IMR-90 (cell line): ENCODE results near the gene SPCS1. TPM values are rescaled to one million over a fixed set of nuclear protein-coding genes. Genes with fewer than 3 reads are reported as not detected.

Experiments used
- ATAC-seq: fragments of 200-7000 bp; cut with Tn5 transposase; 2 replicates; pipeline ENCODE4 v1.9.1; 2020; ENCODE audit warnings: low read depth, mild to moderate bottlenecking, moderate library complexity
- BruUV-seq: library from RNA; stranded (reverse); fragments of 400-500 nt; replicated peaks from 2 replicates; lab custom pipeline; 2021; lab: Mats Ljungman, UMichigan
- CTCF ChIA-PET: fragments of 300-600 bp; formaldehyde crosslinking; extraction: SDS; loops from one replicate; lab custom pipeline; 2021; ENCODE audit warnings: antibody characterized with exemption; lab: Yijun Ruan, JAX
- POLR2A ChIA-PET: fragments of 300-600 bp; sonication (Branson Sonifier 250); formaldehyde crosslinking; loops from one replicate; lab custom pipeline; 2022; ENCODE audit warnings: antibody characterized with exemption; ENCODE audit not compliant: unreplicated experiment; lab: Charles Lee
- DNase-seq: peaks from one replicate; pipeline ENCODE4 v3.0.0; 2013
- H2AFZ ChIP-seq: replicated peaks from 2 replicates; pipeline ENCODE3; 2013; ENCODE audit warnings: low read length, mild to moderate bottlenecking; ENCODE audit not compliant: poor library complexity
- H2AK5ac ChIP-seq: 2 replicates; pipeline ENCODE4 v1.6.1; 2013; ENCODE audit warnings: low read depth, low read length, inconsistent platforms
- H2AK9ac ChIP-seq: replicated peaks from 2 replicates; pipeline ENCODE3; 2013; ENCODE audit warnings: mild to moderate bottlenecking, low read depth, low read length, moderate library complexity; ENCODE audit not compliant: poor library complexity
- H2BK120ac ChIP-seq: 2 replicates; pipeline ENCODE4 v1.6.1; 2013; ENCODE audit warnings: low read depth, low read length, inconsistent platforms
- H2BK15ac ChIP-seq: 3 replicates; pipeline ENCODE4 v1.6.1; 2013; ENCODE audit warnings: low read depth, low read length, inconsistent platforms
- H2BK20ac ChIP-seq: 2 replicates; pipeline ENCODE4 v1.6.1; 2013; ENCODE audit warnings: low read depth, mild to moderate bottlenecking, inconsistent platforms, low read length, moderate library complexity
- H2BK5ac ChIP-seq: 2 replicates; pipeline ENCODE4 v1.6.1; 2013; ENCODE audit warnings: mild to moderate bottlenecking, low read depth, low read length, inconsistent platforms; ENCODE audit not compliant: poor library complexity, severe bottlenecking
- H3K14ac ChIP-seq: replicated peaks from 2 replicates; pipeline ENCODE4 v1.6.1; 2013; ENCODE audit warnings: low read depth, low read length, inconsistent platforms
- H3K18ac ChIP-seq: 2 replicates; pipeline ENCODE4 v1.6.1; 2013; ENCODE audit warnings: low read depth, low read length, control low read depth
- H3K23ac ChIP-seq: 2 replicates; pipeline ENCODE4 v1.6.1; 2013; ENCODE audit warnings: low read depth, low read length, inconsistent platforms
- H3K27ac ChIP-seq: 2 replicates; pipeline ENCODE4 v1.5.1; 2013; ENCODE audit warnings: mild to moderate bottlenecking, control low read depth, low read length; ENCODE audit not compliant: insufficient read depth
- H3K27me3 ChIP-seq: 2 replicates; pipeline ENCODE4 v1.6.1; 2013; ENCODE audit warnings: low read length; ENCODE audit not compliant: control insufficient read depth, insufficient read depth
- H3K36me3 ChIP-seq: 2 replicates; pipeline ENCODE4 v1.6.1; 2013; ENCODE audit warnings: low read length, mixed read lengths; ENCODE audit not compliant: control insufficient read depth, insufficient read depth
- H3K4ac ChIP-seq: 2 replicates; pipeline ENCODE4 v1.6.1; 2013; ENCODE audit warnings: low read depth, low read length, inconsistent platforms
- H3K4me1 ChIP-seq: 2 replicates; pipeline ENCODE4 v1.6.1; 2013; ENCODE audit warnings: low read length, mixed read lengths; ENCODE audit not compliant: control insufficient read depth, insufficient read depth
- H3K4me2 ChIP-seq: 2 replicates; pipeline ENCODE4 v1.6.1; 2013; ENCODE audit warnings: low read depth, mild to moderate bottlenecking, control low read depth, low read length, moderate library complexity
- H3K4me3 ChIP-seq: 2 replicates; pipeline ENCODE4 v1.5.1; 2013; ENCODE audit warnings: low read depth, mild to moderate bottlenecking, control low read depth, low read length, moderate library complexity; ENCODE audit not compliant: insufficient read depth
- H3K56ac ChIP-seq: 2 replicates; pipeline ENCODE4 v1.6.1; 2013; ENCODE audit warnings: low read length, inconsistent platforms; ENCODE audit not compliant: insufficient read depth; ENCODE audit errors: extremely low read depth
- H3K79me1 ChIP-seq, 2 experiments: 2 replicates each; pipeline ENCODE4 v1.6.1; 2013; ENCODE audit warnings: low read length in 2 of 2, inconsistent platforms in 1 of 2, low read depth in 1 of 2
- H3K9ac ChIP-seq: 2 replicates; pipeline ENCODE4 v1.6.1; 2013; ENCODE audit warnings: low read depth, low read length, control low read depth
- H3K9me1 ChIP-seq: 2 replicates; pipeline ENCODE4 v1.6.1; 2013; ENCODE audit warnings: low read length, inconsistent platforms; ENCODE audit not compliant: insufficient read depth
- H3K9me3 ChIP-seq: 2 replicates; pipeline ENCODE4 v1.6.1; 2013; ENCODE audit warnings: low read length; ENCODE audit not compliant: control insufficient read depth, insufficient read depth
- H4K20me1 ChIP-seq: 2 replicates; pipeline ENCODE4 v1.6.1; 2013; ENCODE audit warnings: low read length, inconsistent platforms; ENCODE audit not compliant: insufficient read depth
- H4K5ac ChIP-seq: 2 replicates; pipeline ENCODE4 v1.6.1; 2013; ENCODE audit warnings: mild to moderate bottlenecking, low read depth, low read length, control low read depth
- H4K8ac ChIP-seq, 2 experiments: 2 replicates each; pipeline ENCODE4 v1.6.1; 2013; ENCODE audit warnings: low read depth in 2 of 2, low read length in 2 of 2, control low read depth in 1 of 2, inconsistent platforms in 1 of 2
- H4K91ac ChIP-seq: 2 replicates; pipeline ENCODE4 v1.6.1; 2013; ENCODE audit warnings: low read depth, low read length, inconsistent platforms; ENCODE audit not compliant: insufficient read depth
- BHLHE40 ChIP-seq: fragments of 150-350 bp; IDR thresholded peaks from 2 replicates; pipeline ENCODE4 v1.6.1; 2016; ENCODE audit warnings: mild to moderate bottlenecking, low read depth, low read length
- CHD1 ChIP-seq: IDR thresholded peaks from 2 replicates; pipeline ENCODE4 v1.6.1; 2012; ENCODE audit warnings: low read depth, low read length, improper control_type of control experiment
- ELK1 ChIP-seq: fragments of 150-350 bp; IDR thresholded peaks from 2 replicates; pipeline ENCODE4 v1.6.1; 2016; ENCODE audit warnings: low read depth, mild to moderate bottlenecking, low read length, moderate library complexity, borderline replicate concordance
- FOS ChIP-seq: fragments of 150-350 bp; IDR thresholded peaks from 2 replicates; pipeline ENCODE4 v1.6.1; 2016; ENCODE audit warnings: low read depth, low read length
- MAFK ChIP-seq: IDR thresholded peaks from 2 replicates; pipeline ENCODE4 v1.6.1; 2012; ENCODE audit warnings: low read depth, low read length, improper control_type of control experiment
- MAZ ChIP-seq: IDR thresholded peaks from 2 replicates; pipeline ENCODE4 v1.6.1; 2012; ENCODE audit warnings: low read depth, mild to moderate bottlenecking, low read length, improper control_type of control experiment, moderate library complexity, borderline replicate concordance
- MXI1 ChIP-seq: IDR thresholded peaks from 2 replicates; pipeline ENCODE4 v1.6.1; 2012; ENCODE audit warnings: low read depth, mild to moderate bottlenecking, low read length, moderate library complexity, borderline replicate concordance
- NFE2L2 ChIP-seq: fragments of 150-350 bp; IDR thresholded peaks from 2 replicates; pipeline ENCODE4 v1.6.1; 2016; ENCODE audit warnings: low read depth, mild to moderate bottlenecking, low read length
- POLR2A ChIP-seq: IDR thresholded peaks from 2 replicates; pipeline ENCODE4 v1.6.1; 2012; ENCODE audit warnings: mild to moderate bottlenecking, low read depth, low read length
- RAD21 ChIP-seq: IDR thresholded peaks from 2 replicates; pipeline ENCODE4 v1.6.1; 2012; ENCODE audit warnings: low read length, improper control_type of control experiment
- RCOR1 ChIP-seq: IDR thresholded peaks from 2 replicates; pipeline ENCODE4 v1.6.1; 2012; ENCODE audit warnings: mild to moderate bottlenecking, low read length, improper control_type of control experiment; ENCODE audit not compliant: insufficient replicate concordance
- RFX5 ChIP-seq: IDR thresholded peaks from 2 replicates; pipeline ENCODE4 v1.8.0; 2012; ENCODE audit warnings: low read depth, mild to moderate bottlenecking, low read length, moderate library complexity
- SMC3 ChIP-seq: fragments of 150-350 bp; IDR thresholded peaks from 2 replicates; pipeline ENCODE4 v1.6.1; 2016; ENCODE audit warnings: low read depth, mild to moderate bottlenecking, antibody characterized with exemption, low read length, moderate library complexity
- WGBS, 2 experiments: methylation state at CpG; one replicate each; pipeline versions ENCODE4 v1.1.5 to v1.1.7; 2013; ENCODE audit warnings: missing lambda C conversion rate in 2 of 2; ENCODE audit not compliant: insufficient read length in 1 of 2; ENCODE audit errors: extremely low coverage in 2 of 2; 5-methylcytosine and 5-hydroxymethylcytosine counted together
- dilution Hi-C: fragments of 300-500 bp; cut with HindIII; formaldehyde crosslinking; loops from one replicate; pipeline ENCODE4 v1.14.3; 2018; ENCODE audit warnings: low sequenced_read_pairs; ENCODE audit not compliant: unreplicated experiment
- in situ Hi-C: fragments of 300-500 bp; cut with MboI; formaldehyde crosslinking; loops from 3 replicates; pipeline ENCODE4 v1.14.3; 2019; ENCODE audit warnings: low sequenced_read_pairs, inconsistent platforms, mixed read lengths
- intact Hi-C: fragments of 100-400 bp; cut with micrococcal nuclease; formaldehyde crosslinking; loops from 2 replicates; pipeline ENCODE4 v1.10.0; 2022
- polyA plus RNA-seq, 3 experiments: library from polyadenylated mRNA; depleted of rRNA; stranded (reverse); fragments of >200 nt; gene quantifications; 2 replicates each; pipeline ENCODE4 v1.2.3, GENCODE V29; 2012; ENCODE audit warnings: low replicate concordance in 1 of 3
- total RNA-seq: library from RNA; depleted of rRNA; stranded (reverse); fragments of >200 nt; gene quantifications from 2 replicates; pipeline ENCODE4 v1.2.3, GENCODE V29; 2012
- TF ChIP-seq, protein P1 (sequence below): fragments of 150-350 bp; IDR thresholded peaks from 2 replicates; pipeline ENCODE4 v1.6.1; 2017; ENCODE audit warnings: mild to moderate bottlenecking, antibody characterized with exemption, low read length, low read depth

SPCS1 gene
- total and polyA plus RNA-seq, 2 of the 4 experiments (the other 2 are of a cell fraction), result 50.5 to 124 TPM

DNA sequence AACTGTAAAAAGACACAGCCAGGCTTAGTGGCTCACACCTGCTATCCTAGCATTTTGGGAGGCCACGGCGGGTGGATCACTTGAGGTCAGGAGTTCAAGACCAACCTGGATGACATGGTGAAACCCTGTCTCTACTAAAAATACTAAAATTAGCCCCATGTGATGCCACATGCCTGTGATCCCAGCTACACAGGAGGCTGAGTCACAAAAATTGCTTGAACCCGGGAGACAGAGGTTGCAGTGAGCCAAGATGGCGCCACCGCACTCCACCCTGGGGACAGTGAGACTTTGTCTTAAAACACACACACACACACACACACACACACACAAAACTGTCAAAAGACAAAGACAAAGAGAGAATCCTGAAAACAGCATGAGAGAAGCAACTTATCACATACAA is 18.0 kb downstream of the SPCS1 start:
- WGBS, 2 experiments, result no CpG with 5 or more reads among the region's 5 CpGs

More for the DNA sequence above, 18.0 kb downstream of the SPCS1 start:
- Histone ChIP-seq H3K79me1 (no peaks in the 10 kb centered on the region), H4K8ac (no peak overlapping the region), H2BK120ac (no peak overlapping the region), H3K23ac (no peak overlapping the region), H2BK20ac (no peak overlapping the region), H2BK15ac (no peak overlapping the region), H3K56ac (no peak overlapping the region), H3K18ac (no peak overlapping the region), H2AK5ac (no peak overlapping the region), H3K9me3 (no peaks in the 10 kb centered on the region), H3K27ac (no peak overlapping the region), H4K91ac (no peak overlapping the region), H3K4ac (no peak overlapping the region), H3K4me3 (no peak overlapping the region), H3K27me3 (no peaks in the 10 kb centered on the region), H3K9me1 (no peaks in the 10 kb centered on the region), H3K9ac (no peak overlapping the region), H3K14ac (no peak overlapping the region), H3K4me1 (no peaks in the 10 kb centered on the region), H2AFZ (no peak overlapping the region), H3K36me3 (no peaks in the 10 kb centered on the region; the same call in 1 of the 2 replicates), H2AK9ac (no peak overlapping the region), H4K5ac (no peak overlapping the region), H4K20me1 (no peaks in the 10 kb centered on the region), H3K4me2 (no peak overlapping the region), H2BK5ac (no peak overlapping the region)
- no peak for ATAC-seq
- CTCF ChIA-PET, result no interaction called here
- no peak for DNase-seq
- in situ Hi-C loops, result no loop called here
- no TSS peak for BruUV-seq
- TF ChIP-seq CHD1 (no peak), RFX5 (no peak), POLR2A (no peak), BHLHE40 (no peak), MAFK (no peak), SMC3 (no peak), RCOR1 (no peak), FOS (no peak), RAD21 (no peak), ELK1 (no peak), MAZ (no peak), MXI1 (no peak), NFE2L2 (no peak)
- TF ChIP-seq, protein P1, sequence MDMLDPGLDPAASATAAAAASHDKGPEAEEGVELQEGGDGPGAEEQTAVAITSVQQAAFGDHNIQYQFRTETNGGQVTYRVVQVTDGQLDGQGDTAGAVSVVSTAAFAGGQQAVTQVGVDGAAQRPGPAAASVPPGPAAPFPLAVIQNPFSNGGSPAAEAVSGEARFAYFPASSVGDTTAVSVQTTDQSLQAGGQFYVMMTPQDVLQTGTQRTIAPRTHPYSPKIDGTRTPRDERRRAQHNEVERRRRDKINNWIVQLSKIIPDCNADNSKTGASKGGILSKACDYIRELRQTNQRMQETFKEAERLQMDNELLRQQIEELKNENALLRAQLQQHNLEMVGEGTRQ, result no peak
- dilution Hi-C loops, result no loop called here
- intact Hi-C loops, result no loop called here
- POLR2A ChIA-PET, result no interaction called here
